EH (cell line): ENCODE results near the gene PLXNB3.

Experiments used
- DNase-seq: peaks from one replicate; pipeline ENCODE4 v3.0.0-alpha.2; 2015; ENCODE audit warnings: low read depth

PLXNB3 gene

DNA sequence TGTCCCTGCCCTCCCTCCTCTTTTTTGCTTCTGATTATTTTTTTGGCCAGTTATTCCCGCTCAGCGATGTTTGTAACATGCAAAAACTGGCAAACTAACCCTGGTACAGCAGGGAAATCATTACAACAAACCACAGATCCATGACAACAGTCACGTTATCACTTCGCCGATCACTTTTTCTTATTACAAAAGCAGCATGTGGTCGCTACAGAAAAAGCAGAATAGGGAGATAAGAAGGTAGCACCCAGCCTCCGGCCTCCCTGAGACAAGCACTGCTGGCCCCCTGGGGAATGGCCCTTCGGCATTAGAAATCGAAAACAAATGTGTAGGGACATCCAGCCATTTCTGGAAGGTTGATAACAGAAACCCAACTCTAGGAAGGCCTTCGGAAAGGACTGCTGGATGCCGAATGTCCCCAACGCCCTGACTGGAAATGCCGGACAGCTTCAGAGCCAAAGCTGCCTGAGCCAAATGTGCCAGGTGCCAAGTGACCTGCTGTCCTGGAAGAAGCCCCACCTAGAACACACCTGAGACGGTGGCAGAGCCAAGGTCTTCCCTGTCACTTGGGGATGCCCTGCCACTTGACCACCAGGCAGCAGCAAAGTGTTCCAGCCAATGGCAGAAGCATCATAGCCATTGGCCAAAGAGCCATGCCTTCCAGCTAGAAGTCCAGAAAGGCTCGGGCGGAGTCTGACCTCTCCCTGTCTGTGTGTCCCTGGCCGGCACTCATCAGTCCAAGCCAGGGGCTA lies 27.2 kb downstream of the PLXNB3 start:
- DNase-seq = no peak

DNA sequence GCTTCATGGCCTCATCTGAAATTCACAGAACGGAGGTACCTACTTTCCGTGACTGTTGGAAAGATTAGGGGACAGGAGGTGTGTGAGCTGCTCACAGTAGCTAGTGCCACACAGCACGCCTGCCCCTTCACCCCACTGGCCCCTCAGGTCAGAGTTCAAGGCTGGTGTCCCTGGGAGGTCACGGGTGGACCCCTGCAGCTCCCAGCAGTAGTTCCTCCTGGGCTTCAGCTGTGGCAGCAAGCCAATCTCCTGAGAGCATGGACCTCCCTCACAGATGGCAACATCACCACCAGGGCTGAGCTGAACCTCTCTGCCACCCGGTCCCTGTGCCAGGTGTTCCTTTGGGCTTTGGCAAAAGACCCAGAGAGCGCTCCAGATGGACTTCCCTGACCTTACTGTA lies 28.3 kb downstream of the PLXNB3 start:
- DNase-seq = no peak

GRCh38 chrX:153793291-153793690 lies 29.2 kb downstream of the PLXNB3 start:
- peak; percentile 11 for DNase-seq

- peak; percentile 95 for DNase-seq
These were observed 30.2 kb downstream of the PLXNB3 start, which contains the start of the genes IDH3G and SSR4 for GRCh38 chrX:153794018-153794896. Gene IDH3G, minus strand, starts transcription at chrX:153794375. Its CDS starts 49 bp downstream, at chrX:153794326. Gene SSR4, plus strand, starts transcription at chrX:153794668. Its CDS starts 20 bp downstream, at chrX:153794688.

GRCh38 chrX:153794897-153795816 lies 31.1 kb downstream of the PLXNB3 start:
- DNase-seq = peak; percentile 32

GRCh38 chrX:153797415-153798015 lies 33.5 kb downstream of the PLXNB3 start:
- no peak for DNase-seq

GRCh38 chrX:153799326-153799725 lies 35.3 kb downstream of the PLXNB3 start:
- DNase-seq = no peak

- DNase-seq = no peak
These were observed 36.2 kb downstream of the PLXNB3 start for GRCh38 chrX:153800177-153800722.

- DNase-seq = no peak
These were observed 36.7 kb downstream of the PLXNB3 start for GRCh38 chrX:153800746-153801145.

DNA sequence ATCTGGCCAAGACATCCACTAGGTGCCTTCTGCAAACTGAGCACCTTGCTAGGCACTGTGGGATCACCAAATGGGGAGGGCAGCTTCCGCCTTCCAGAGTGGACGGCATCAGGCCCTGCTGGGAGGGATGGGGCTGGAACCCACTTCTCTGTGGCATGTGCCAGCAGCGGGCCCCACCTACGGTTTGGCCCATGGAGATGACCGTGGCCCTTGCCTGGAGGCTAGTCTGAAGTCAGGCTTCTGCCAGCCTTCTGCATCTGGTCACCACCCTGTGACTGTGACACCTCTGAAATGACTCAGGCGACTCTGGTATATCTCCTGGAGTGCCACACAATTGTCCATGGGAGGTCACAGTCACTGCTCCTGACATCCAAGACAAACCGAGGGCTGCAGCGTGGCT lies 37.6 kb downstream of the PLXNB3 start:
- DNase-seq = no peak

GRCh38 chrX:153802513-153803045 lies 38.5 kb downstream of the PLXNB3 start:
- DNase-seq = no peak

- DNase-seq = no peak
These were observed 39.4 kb downstream of the PLXNB3 start for GRCh38 chrX:153803211-153804099.

DNA sequence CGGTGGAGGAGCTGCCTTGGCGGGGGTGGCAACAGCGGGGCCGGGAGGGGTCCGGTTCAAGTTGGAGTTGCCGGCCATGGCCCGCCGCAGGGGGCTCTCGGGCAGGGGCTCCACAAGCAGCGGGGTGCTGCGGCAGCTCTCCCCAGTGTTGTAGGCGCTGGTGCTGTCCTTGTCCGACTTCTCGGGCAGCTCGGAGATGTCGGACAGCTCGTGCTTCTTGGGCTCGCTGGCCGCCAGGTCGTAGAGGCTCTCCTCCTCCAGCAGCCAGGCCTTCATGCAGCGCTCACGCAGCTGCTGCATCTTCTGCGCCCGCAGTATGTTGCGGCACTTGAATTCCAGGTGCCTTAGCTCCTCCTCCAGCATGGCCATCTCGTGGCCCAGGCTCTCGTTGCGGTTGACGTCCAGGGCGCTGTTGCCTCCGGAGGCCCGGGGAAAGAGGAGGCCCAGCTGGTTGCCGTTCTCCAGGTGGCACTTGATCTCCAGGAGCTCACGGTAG lies 40.1 kb downstream of the PLXNB3 start:
- DNase-seq = no peak

DNA sequence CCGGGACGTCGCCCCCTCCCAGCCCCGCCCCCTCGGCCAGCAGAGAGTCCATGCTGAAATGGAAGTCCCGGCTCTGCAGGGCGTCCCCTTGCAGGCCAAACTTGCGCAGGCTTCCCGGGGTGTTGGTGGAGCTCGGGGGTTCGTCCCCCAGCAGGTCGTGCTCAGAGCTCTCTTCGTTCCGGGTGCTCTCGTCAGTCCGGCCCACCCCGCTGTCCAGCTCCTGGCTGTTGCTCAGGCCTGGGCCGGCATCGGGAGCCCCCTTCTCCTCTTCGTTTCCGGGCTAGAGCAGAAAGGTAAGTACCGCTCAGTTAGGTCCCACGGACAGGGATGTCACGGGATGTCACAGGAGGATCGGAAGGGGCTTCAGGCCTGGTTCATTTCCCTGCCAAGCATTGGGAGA lies 40.6 kb downstream of the PLXNB3 start:
- DNase-seq = no peak

DNA sequence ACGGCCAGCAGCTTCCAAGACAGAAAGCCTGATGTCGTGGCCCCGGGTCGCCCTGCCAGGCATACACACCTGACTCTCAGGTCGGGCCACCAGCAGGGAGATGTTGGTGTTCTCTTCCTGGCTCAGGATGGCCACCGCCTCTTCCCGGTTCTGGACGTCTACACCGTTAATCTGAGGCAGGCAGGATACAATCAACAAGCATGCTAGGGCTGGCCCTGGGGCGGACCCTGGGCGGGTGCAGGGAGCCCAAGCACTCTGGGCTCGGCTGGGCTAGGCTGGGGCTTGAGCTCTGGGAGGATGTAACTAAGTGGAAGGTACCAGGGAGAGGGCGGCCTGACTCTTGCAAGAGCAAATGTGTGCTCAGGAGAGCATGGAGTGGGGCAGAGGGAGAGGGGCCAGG lies 41.4 kb downstream of the PLXNB3 start:
- DNase-seq = no peak

DNA sequence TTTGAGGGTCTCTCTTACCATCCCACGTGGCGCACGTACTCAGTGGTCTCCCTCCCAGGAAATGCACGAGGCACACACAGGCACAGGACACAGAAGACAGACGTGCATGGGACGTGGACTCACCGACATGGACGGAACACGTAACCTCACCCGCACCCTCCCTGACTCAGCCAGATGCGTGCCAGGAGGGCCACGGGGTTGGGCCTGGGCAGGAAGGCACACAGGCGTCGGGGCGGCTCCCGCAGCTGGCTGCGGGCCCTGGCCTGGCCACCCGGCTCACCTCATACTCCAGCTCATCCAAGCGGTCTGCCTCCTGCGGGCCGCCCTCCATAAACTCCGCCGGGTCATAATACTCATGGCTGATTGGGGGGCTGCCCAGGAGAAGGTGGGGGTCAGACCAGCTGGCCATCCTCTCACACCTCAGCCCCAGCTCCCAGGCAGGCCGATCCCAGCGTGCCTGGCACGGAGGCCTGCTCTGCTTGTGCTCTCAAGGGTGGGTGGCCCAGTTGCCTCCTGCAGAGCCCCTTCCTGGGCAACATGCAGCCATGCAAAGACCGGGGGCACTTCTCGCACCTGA lies 43.0 kb downstream of the PLXNB3 start:
- no peak for DNase-seq

DNA sequence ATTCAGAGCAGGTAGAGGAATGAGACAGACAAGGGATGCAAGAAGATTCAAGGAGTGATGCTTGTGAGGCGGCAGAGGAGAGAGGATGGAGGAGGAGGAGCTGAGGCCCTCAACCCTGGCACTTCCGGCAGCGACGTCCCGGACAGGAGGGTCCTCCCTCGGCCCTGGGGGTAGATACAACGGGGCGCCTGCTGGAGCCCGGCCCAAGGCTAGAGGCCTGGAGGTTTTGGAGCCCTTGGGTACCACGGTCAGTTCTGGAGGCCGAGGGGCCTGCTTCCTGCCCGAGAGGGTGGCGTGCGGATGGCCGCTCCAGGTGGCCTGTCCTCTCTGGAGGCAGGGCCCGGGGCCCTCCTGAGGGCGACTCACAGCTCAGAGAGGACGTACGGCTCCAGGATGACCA lies 43.9 kb downstream of the PLXNB3 start:
- DNase-seq = no peak

- no peak for DNase-seq
These were observed 48.2 kb downstream of the PLXNB3 start for GRCh38 chrX:153812220-153812619.

- no peak for DNase-seq
These were observed 49.1 kb downstream of the PLXNB3 start for GRCh38 chrX:153813161-153813560.
